Muscle of arm (tissue), 12 donors: ENCODE data around the gene PEX12. TPM values are rescaled to one million over a fixed set of nuclear protein-coding genes. Genes with fewer than 3 reads are reported as not detected.
"Not testable (repeated sequence)": the region's sequence is repeated elsewhere in the genome, so short reads cannot be mapped to it uniquely, and the experiment has no call there.

Experiments
- DNase-seq: peaks from one replicate; pipeline ENCODE4 v3.0.0-alpha.2; 2013
- polyA plus RNA-seq, 12 donors: library from polyadenylated mRNA; unstranded; fragments of 120-200 nt; gene quantifications; one replicate each; pipeline ENCODE4 v1.2.1, GENCODE V29; 2013; ENCODE audit not compliant: insufficient read length in 12 of 12

Gene PEX12
- polyA plus RNA-seq, 12 donors: 5.2 to 10.4 (median 8.0) TPM; not detected in 1

GRCh38 chr17:35584061-35584460 lies 5.7 kb upstream of the PEX12 start:
- no peak for DNase-seq

GRCh38 chr17:35578929-35579432 lies 610 bp upstream of the PEX12 start:
- no peak for DNase-seq

GRCh38 chr17:35577830-35578196 lies 558 bp downstream of the PEX12 start:
- peak; percentile 32 for DNase-seq

- no peak for DNase-seq
These were observed 2.6 kb downstream of the PEX12 start for GRCh38 chr17:35575759-35576158.

GRCh38 chr17:35569405-35569804 lies 9.0 kb downstream of the PEX12 start:
- DNase-seq: no peak

GRCh38 chr17:35568561-35568960 lies 9.8 kb downstream of the PEX12 start:
- no peak for DNase-seq

- no peak for DNase-seq
These were observed 11.4 kb downstream of the PEX12 start for GRCh38 chr17:35566968-35567367.

GRCh38 chr17:35563181-35563580 lies 15.2 kb downstream of the PEX12 start:
- DNase-seq: not testable (repeated sequence)

GRCh38 chr17:35560703-35561102 lies 17.7 kb downstream of the PEX12 start, which contains the start of gene SLFN14:
TSS of gene SLFN14 (minus strand) at chr17:35560819. CDS start at chr17:35558062, 2,757 bp downstream.
- no peak for DNase-seq

GRCh38 chr17:35559495-35560210 lies 18.7 kb downstream of the PEX12 start:
- no peak for DNase-seq

- DNase-seq: no peak
These were observed 21.0 kb downstream of the PEX12 start for GRCh38 chr17:35557353-35557752.

- DNase-seq: no peak
These were observed 22.7 kb downstream of the PEX12 start for GRCh38 chr17:35555691-35556090.

GRCh38 chr17:35554668-35555067 lies 23.7 kb downstream of the PEX12 start:
- DNase-seq: no peak

- no peak for DNase-seq
These were observed 25.1 kb downstream of the PEX12 start for GRCh38 chr17:35553310-35553709.

GRCh38 chr17:35548978-35549377 lies 29.4 kb downstream of the PEX12 start:
- no peak for DNase-seq

GRCh38 chr17:35548208-35548810 lies 30.1 kb downstream of the PEX12 start:
- DNase-seq: no peak

GRCh38 chr17:35546487-35546886 lies 31.9 kb downstream of the PEX12 start:
- DNase-seq: no peak

GRCh38 chr17:35545150-35545549 lies 33.2 kb downstream of the PEX12 start:
- DNase-seq: no peak

- DNase-seq: no peak
These were observed 34.5 kb downstream of the PEX12 start for GRCh38 chr17:35543856-35544255.

GRCh38 chr17:35542990-35543389 lies 35.4 kb downstream of the PEX12 start:
- no peak for DNase-seq

- DNase-seq: no peak
These were observed 36.9 kb downstream of the PEX12 start for GRCh38 chr17:35541434-35541833.

- DNase-seq: peak; percentile 16
These were observed 37.6 kb downstream of the PEX12 start for GRCh38 chr17:35540589-35541404.

- no peak for DNase-seq
These were observed 38.7 kb downstream of the PEX12 start for GRCh38 chr17:35539659-35540026.
